GM11168 (cell line): ENCODE data around the gene GRID1.
"Not testable (repeated sequence)": the region's sequence is repeated elsewhere in the genome, so short reads cannot be mapped to it uniquely, and the experiment has no call there.

ENCODE experiments used
- in situ Hi-C: fragments of 300-500 bp; cut with MboI; formaldehyde crosslinking; loops from one replicate; pipeline ENCODE4 v1.12.0; 2022; ENCODE audit warnings: low sequenced_read_pairs; ENCODE audit not compliant: unreplicated experiment

GRID1 gene

DNA sequence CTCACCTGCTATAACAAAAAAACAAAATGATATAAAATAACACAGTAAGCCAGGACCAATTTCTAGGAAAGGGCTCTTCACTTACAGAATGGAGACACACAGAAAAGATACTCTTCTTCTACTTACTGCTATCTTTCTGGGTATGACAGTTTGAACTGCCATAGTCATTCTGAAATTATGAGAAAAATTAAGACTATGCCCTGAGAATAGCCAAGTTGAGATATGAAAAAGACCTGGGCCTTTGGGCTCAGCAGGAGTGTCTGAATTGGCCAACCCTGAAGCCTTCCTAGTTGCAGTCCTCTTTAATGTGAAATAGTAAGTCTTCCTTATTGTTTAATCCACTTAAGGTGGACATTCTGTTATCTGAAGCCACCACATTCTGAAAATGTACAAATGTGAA is 519.5 kb downstream of the GRID1 start:
- in situ Hi-C loops: no loop called here

DNA sequence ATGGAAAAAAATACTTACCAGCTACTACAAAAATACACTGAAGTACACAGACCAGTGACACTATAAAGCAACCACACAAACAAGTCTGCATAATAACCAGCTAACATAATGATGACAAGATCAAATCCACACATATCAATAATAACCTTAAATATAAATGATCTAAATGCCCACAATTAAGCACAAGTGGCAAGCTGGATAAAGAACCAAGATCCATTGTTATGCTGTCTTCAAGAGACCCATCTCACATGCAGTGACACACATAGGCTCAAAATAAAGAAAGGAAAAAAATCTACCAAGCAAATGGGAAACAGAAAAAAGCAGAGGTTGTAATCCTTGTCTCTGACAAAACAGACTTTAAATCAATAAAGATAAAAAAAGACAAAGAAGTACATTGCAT is 527.9 kb downstream of the GRID1 start:
- in situ Hi-C loops: not testable (repeated sequence)

DNA sequence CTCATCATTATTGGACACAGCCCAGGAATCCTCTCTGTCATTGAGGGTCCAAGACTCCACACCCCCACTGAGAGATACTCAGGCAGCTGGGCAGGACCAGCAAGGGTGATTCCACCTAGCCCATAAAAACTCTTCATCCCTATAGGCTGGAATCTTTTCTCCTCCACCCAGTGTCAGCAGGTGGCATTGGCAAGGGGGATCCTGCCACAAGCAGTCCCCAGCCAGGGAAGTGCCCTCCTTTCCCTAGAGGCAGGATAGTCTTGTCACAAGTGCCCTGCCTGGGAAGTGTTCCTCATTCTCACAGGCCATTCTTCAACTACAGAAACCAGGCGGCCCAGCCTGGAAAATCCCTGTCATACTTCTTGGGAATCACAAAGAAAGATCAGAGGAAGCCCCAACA is 533.6 kb downstream of the GRID1 start:
- in situ Hi-C loops: no loop called here

DNA sequence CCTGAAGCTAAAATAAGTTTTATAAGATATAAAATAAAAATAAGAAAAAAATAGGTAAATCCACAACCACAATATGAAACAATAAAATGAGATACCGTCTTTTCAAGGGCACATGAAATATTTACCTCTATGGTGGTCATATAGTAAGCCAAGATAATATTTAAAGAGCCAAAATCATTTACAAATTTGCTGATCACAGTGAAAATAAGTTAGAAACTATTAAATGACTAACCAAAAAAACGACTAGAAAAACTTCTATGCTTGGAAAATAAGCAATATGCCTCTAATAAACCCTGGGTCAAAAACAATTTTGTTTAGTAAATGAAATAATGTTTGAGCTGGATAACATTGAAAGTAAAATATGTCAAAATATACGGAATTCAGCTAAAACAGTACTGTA is 535.2 kb downstream of the GRID1 start:
- in situ Hi-C loops: no loop called here

DNA sequence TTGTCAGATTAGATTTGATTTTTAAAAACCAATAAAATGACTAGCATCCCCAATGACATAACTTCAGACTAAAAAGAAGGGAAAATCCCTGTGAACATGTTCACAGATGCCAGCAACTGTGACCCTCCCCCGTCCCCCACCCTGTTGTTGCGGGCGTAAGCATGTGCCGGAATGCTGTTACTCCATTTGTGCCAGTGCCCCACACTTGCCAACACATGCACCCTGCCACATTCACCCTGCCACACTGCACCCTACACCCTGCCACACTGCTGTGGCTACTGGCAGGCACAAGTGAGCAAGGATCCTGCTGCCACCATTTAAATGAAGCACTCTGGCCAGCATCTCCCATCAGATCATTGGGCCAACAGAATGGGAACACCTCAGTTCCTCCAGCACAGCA is 540.2 kb downstream of the GRID1 start:
- in situ Hi-C loops: no loop called here

DNA sequence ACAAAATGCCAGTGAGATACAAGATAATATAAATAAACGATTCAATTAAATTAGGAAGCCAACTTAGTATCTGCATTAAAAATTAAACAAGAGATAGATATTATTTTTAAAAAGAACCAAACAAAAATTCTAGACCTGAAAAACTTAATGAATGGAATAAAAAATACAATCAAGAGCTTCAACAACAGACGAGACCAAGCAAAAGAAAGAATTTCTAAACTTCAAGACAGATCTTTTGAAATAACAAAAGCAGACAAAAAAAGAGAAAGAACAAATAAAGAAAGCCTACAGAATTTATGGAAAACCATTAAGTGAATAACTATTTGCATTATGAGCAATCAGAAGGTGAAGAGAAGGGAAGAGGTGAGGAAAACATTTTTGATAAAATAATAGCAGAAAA is 555.2 kb downstream of the GRID1 start:
- in situ Hi-C loops: no loop called here

DNA sequence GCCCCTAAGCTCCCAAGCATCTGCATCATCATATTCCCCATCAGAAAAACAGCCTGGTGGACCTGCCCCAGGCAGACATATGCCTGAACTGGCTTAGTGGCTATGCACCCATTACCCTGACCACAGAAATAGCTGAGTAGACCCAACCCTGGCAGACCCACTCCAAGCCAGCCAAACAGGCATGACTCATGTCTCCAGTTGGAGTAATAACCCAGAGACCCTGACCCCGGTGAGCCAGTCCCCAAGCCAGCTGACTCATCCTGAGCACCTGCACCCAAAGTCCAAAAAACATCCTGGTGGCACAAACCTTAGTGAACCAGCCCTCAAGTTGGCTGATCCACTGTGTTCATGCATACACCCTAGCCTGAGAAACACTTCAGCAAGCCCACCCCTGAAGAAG is 555.9 kb downstream of the GRID1 start:
- in situ Hi-C loops: no loop called here

DNA sequence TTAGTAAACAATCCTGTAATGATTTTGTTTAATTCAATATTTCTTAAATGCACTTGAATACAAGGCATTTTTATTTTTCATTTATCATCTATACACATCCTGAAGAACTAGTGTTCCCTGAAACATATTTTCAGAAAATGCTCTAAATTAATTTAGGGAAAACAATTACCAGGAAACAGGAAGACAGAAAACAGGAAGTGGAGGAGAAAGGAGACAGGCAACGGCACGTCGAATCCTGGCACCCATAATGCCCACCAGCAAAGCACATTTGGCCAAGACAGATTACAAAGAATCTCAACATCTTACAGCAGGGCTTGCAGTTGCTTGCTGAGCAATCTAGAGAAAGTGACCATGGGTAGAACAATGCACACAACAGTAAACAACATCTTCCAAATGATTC is 571.1 kb downstream of the GRID1 start:
- in situ Hi-C loops: no loop called here

DNA sequence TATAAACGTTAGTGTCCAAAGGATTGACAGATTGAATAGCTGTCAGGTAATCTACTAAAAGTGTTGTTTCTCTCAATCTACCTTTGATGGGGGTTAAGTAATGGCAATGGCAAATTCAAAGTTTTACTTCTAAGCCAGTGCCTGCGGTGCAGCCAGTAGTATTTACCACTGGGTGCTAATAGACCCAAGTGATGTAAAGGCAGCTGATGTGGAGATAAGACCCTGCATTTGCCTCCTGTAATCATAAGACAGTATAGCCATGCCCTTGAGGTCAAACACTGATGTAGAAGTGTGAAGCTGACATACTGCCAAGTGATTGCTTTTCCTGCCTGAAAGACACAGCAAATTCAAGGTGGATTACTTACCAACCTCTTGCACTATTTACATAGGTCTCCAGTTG is 572.0 kb downstream of the GRID1 start:
- in situ Hi-C loops: no loop called here

DNA sequence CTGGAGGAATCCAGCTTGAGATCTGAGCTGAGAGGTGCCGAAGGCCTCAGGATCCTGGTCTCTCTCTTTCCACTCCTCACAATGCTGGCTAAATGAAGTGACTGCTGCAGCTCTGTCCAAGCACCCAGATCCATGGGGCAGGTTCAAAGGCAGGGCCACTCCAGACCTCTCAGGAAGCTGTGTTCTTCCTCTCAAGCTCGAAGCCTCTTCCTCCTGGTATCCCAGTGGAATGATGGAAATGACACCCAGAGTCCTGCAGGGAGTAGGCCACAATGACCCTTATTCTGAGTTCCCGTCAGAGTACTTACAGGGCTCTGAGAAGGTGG is 574.1 kb downstream of the GRID1 start:
- in situ Hi-C loops: no loop called here

DNA sequence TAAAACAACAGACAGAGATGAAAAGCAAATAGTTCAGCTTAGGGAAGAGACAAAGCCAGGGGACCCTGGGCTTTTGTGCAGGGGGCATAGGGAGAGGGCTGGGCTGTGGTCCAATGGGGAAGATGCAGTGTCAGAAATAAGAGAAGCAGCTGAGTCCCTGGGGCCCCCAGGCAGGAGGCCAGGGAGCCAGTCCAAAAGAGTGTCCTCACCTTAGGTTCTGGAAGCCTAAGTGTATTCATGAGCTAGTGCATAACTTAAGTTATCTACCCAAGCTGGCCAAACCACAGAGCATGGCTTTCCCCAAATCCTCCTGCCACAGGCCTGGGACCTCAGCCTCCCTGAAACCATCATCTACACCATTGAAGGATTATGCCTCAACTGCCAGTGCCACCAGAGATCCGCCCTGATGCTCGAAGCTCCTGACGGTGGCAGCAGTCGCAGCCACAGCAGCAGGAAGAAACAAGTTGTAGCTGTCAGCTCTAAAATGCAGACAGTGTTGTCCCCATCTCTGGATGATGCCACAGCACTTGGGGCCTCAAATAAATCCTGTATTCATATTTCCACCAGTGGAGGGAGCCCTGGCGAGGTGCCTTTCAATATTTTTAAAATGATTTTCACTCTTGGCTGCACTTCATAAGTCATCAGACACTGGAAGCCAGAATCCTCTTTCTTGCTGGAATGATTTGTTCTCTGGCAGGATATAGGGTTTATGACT is 574.6 kb downstream of the GRID1 start:
- in situ Hi-C loops: no loop called here

DNA sequence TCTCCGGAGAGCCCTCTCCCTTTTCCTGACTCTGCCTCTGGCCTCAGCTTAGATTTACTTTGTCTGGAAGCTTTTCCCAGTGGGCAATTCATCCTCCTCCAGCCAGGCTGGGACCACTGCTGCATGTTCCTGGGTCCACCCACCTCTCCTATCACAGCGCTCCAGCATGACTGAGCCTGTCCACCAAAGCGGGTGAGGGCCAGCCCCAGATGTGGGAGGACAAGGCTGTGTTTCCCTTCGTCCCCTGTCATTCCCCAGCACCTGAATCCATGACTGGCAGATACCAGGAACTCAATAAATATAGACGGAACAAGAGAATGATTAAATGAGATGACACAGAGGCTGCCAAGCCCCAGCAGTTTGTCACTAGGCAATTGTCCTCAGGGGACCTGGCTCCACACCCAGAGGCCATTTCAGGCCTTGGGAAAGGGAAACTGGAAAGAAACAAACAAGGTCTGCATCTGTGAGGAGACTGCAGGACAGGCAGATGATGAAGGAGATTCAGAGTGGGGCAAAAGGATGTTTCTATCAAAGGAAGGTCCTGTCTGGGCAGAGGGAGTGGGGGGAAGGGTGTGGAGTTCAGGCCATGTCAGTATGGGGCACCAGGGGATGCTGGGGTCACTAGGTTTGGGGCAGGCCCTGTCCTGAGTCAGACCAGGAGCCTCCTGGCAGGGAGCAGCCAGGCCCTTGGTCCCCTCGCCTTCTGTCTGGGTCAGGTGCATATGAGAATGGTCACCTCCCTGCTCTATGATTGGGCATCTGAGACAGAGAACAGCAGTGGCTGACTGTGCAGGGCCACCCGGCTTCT is 576.4 kb downstream of the GRID1 start:
- in situ Hi-C loops: no loop called here

DNA sequence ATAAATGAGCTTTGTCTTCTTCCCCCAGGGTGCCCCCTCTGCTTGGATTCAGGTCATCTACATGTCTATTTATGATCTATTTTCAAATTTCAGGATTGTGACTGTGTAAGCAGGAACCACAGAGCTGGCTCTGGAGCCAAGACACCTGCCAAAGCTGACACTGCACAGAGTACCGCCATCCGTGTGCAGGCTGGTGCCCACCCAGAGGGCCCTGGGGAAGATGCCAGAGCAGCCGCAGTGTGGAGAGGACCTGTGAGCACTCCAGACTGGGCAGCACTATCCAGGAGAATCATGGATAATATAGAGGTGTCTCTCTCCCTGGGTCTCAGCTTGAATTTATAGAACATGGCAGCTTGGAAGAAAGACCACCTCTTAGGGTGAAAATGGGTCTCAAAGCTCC is 577.5 kb downstream of the GRID1 start:
- in situ Hi-C loops: no loop called here

DNA sequence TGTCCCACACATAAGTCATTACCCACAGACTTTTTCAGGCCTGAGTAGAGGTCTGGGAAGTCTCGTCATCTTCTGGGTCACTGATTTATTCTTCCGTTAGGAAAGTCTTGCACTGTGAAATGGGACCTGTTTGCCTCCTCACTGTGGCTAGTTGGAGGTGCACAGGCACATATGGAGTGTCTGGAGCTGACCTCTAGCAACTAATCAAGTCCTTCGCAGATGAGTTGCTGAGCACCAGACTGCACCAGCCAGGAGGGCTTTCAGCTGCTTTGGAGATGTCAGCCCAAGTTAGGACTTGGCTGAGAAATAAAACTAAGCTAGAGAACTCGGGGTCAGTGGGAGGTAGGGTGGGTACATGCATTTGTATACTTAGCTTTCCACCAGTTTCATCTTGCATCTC is 578.0 kb downstream of the GRID1 start:
- in situ Hi-C loops: no loop called here

DNA sequence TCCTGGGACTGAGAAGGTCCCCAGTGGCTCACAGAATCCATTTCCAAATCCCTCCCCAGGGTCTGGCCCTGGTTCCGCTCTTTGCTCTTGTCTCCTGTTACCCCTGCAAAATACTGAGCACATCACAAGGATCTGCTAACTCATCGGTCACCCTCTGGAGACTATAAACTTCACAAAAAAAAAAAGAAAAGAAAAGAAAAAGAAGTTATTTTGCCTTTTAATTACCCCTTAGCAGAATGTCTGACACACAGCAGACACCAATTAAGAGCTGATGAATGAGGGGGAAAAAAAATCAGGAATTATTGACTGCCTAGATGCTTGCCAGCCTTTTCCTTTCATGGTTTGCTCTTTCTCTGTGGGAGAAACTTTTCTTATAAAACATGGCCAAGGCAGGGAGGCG is 578.7 kb downstream of the GRID1 start:
- in situ Hi-C loops: no loop called here

DNA sequence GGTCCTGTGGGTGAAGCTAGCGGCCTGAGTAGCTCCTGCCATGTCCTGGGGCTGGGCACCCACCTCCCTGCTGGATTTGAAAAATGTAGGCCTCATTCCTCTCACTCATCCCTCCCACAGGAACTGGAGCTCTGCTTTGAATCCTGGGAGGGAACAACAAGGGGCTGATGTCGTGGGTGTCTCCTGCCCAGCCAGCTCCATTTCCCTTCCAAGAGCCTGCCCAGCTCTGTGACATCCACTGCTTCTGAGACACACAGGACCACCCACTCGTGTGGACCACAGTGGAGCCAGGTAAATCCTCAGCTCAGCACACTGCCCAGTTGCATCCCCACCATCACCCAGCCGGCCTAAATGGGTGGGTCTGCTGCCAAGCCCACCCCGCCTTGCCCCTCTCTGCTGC is 579.2 kb downstream of the GRID1 start:
- in situ Hi-C loops: no loop called here

DNA sequence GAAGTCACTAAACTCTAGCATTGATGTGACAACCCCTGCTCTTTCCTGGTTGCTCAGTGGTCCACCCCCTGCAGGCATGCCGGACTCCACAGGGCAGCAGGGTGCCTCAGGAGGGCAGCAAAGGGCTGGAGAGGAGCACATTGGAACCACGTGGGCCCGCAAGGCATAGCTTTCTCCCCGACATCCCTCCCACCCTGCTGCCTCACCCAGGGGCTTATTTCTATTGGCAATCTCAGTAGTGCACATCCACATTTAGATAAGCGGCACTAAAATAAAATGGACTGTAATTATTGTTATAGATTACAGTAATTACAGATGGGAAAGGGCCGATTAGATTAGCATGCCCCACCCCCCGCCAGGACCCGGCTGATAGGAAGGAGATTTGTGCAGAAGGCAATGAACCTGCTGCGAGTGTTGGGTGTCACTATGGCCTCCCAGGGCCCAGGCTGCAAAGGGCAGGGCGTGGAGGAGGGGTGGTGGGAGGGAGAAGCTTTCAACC is 580.1 kb downstream of the GRID1 start:
- in situ Hi-C loops: no loop called here

DNA sequence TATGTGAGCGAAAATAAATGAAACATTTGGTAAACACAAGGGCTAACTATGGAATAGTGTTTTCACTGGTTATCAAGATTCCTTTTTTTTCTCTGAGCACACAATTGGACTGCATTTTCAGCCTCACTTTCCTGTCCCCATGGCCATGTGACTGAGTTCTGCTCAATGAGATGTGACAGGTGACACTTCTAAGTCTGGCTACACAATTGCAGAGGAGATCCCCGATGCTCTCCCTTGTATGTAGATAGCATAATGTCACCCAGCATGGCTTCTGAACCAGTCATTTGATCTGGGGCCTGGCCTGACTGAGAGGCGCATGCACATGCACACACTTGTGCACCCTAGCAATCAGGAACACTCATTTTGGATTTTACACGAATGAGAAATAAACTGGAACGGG is 581.8 kb downstream of the GRID1 start:
- in situ Hi-C loops: no loop called here

DNA sequence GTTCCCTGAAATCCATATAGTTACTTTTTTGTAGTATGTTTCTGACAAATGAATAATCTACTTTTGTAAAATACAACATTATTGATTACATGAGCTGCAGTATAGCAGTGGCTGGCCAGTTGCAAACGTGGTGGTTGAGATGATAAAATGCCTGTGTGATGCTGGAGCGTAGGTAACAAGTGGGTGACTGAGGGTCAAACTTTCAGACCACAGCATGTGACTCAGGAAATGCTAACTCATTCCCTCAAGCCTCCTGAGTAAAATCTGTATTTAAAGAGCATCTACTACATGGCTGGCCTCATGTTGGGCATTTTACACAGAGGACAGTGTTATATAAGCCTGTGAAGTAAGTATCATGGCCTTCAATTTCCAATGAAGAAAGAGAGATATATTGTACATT is 585.2 kb downstream of the GRID1 start:
- in situ Hi-C loops: no loop called here

DNA sequence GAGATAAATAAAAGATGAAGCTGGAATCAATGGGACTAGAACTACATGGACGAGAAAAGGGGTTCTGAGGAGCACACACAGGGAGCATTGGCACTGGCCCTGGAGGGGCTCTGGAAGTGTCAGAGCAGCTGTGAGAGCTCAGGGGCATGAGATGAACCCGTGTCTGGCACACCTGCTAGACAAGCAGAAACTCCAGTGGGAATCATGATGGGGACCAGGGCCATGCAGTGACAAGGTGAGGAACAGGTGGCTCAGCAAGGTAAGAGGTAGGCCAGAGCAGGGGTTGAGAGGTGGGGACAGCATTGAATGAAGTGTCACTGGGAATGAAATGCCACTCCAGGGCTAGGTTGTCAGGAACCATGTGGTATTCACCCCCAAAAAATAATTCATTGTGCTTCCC is 588.5 kb downstream of the GRID1 start:
- in situ Hi-C loops: no loop called here

DNA sequence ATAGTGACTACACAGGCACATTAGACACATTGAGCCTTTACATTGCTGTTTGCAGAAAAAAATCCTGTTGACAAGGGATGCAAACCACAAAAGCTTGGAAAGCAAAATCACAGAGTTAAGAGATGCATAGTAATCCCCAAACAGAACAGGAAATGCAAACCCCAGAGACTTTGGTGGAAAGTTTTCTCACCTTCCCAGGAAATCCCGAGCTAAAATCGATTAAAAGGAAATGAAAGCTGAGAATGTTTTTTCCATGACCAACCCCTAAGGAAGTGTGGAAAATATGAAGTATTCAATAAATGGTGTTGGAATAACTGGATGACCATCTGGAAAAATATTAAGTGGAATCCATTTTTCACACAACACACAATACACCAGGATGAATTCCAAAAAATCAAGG is 598.7 kb downstream of the GRID1 start:
- in situ Hi-C loops: no loop called here

DNA sequence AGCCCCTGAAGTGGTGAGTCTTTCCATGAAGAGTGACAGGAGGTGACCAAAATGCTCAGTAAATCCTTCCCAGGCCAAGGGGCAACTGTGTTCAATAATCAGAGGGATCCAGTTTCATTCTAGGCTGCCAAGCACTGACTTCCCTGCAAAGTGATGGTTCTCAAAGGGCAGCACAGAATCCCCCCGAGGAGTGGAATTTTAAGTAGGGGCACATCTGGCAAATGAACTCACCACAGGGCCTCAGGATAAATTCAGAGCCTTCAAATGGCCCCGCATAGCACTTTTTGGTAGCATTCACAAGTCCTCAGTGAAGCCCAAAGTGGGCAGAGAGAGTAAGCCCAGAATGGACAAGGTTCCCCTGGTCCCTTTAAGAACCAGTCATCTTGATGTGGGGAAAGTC is 602.5 kb downstream of the GRID1 start:
- in situ Hi-C loops: no loop called here
